Mesodermal cell (in vitro differentiated cells): ENCODE measurements around the gene LACTBL1.

Source experiments
- H3K27ac ChIP-seq: 2 replicates; pipeline ENCODE4 v1.7.0; 2013; ENCODE audit warnings: mild to moderate bottlenecking, low read depth, low read length, moderate library complexity; ENCODE audit not compliant: severe bottlenecking
- H3K36me3 ChIP-seq: 2 replicates; pipeline ENCODE4 v1.7.1; 2013; ENCODE audit warnings: mild to moderate bottlenecking, low read length, moderate library complexity; ENCODE audit not compliant: control insufficient read depth, insufficient read depth
- H3K4me1 ChIP-seq: one replicate; pipeline ENCODE4 v1.7.1; 2013; ENCODE audit warnings: mild to moderate bottlenecking, low read length; ENCODE audit not compliant: insufficient read depth, control insufficient read depth, poor library complexity, severe bottlenecking
- H3K4me3 ChIP-seq: 2 replicates; pipeline ENCODE4 v1.7.0; 2013; ENCODE audit warnings: low read length, control low read depth, mild to moderate bottlenecking; ENCODE audit not compliant: insufficient read depth, poor library complexity, severe bottlenecking; ENCODE audit errors: extremely low read depth
- H3K9me3 ChIP-seq: 2 replicates; pipeline ENCODE4 v1.7.1; 2013; ENCODE audit warnings: mild to moderate bottlenecking, low read length, moderate library complexity; ENCODE audit not compliant: control insufficient read depth
- WGBS, 2 experiments: methylation state at CpG; one replicate each; pipeline ENCODE4 v1.1.5; 2013; ENCODE audit warnings: missing lambda C conversion rate in 2 of 2; ENCODE audit not compliant: insufficient coverage in 2 of 2; 5-methylcytosine and 5-hydroxymethylcytosine counted together

The LACTBL1 gene

GRCh38 chr1:22944346-22945055 lies 28.2 kb downstream of the LACTBL1 start:
- 71 to 87% methylated on average over 1 to 4 of the region's 4 CpGs for WGBS, 2 experiments

DNA sequence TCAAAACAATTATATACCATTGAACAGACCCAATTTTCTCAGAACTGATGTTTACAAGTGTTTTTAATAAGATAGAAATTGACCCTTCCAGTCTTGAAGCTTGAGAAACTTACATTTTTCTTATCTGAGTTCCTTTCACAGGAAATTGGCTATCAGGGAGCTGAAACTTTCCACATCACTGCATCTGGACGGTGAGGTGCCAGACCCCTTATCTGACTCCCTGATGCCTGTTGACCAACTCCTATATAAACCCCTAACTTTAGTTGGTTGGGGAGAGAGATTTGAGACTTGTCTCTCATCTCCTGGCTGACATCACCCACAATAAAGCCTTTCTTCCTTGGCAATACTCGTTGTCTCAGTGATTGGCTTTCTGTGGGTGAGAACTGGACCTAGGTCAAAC lies 31.4 kb downstream of the LACTBL1 start:
- H3K4me1 ChIP-seq: no peaks in the 10 kb centered on the region
- no peak overlapping the region for H3K27ac ChIP-seq
- H3K9me3 ChIP-seq: no peaks in the 10 kb centered on the region
- H3K4me3 ChIP-seq: no peak overlapping the region
- 86% methylated on average over 1 of the region's 2 CpGs; no CpG with 5 or more reads in 1 of the 2 experiments for WGBS, 2 experiments
- no peaks in the 10 kb centered on the region for H3K36me3 ChIP-seq

More at GRCh38 chr1:22944346-22945055, 28.2 kb downstream of the LACTBL1 start:
- H3K4me1 ChIP-seq: no peaks in the 10 kb centered on the region
- no peaks in the 10 kb centered on the region for H3K36me3 ChIP-seq
- no peaks in the 10 kb centered on the region for H3K9me3 ChIP-seq
- H3K27ac ChIP-seq: no peak overlapping the region
- H3K4me3 ChIP-seq: no peak overlapping the region

DNA sequence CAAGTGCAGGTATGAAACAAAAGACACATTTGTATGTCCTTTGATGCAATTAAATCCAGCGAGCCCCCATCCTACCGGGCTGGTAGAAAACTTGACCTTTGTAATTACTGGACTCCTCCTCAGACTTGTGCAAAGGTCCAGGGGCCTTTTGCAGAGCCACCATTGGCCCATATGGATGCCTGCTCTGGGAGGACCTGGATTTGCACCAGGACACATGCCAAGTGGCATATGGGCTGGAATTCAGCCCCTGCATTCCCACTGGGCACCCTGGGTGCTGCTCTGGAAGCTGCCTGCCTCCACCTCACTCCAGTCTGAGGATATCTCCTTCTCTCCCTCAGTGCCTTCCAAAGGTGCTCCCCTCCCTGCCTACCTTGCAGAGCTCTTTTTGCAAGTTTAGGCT lies 36.0 kb downstream of the LACTBL1 start:
- 82% methylated on average over 1 of the region's 2 CpGs; no CpG with 5 or more reads in 1 of the 2 experiments for WGBS, 2 experiments
- no peaks in the 10 kb centered on the region for H3K9me3 ChIP-seq
- H3K4me1 ChIP-seq: no peaks in the 10 kb centered on the region
- no peak overlapping the region for H3K4me3 ChIP-seq
- no peaks in the 10 kb centered on the region for H3K36me3 ChIP-seq
- no peak overlapping the region for H3K27ac ChIP-seq

DNA sequence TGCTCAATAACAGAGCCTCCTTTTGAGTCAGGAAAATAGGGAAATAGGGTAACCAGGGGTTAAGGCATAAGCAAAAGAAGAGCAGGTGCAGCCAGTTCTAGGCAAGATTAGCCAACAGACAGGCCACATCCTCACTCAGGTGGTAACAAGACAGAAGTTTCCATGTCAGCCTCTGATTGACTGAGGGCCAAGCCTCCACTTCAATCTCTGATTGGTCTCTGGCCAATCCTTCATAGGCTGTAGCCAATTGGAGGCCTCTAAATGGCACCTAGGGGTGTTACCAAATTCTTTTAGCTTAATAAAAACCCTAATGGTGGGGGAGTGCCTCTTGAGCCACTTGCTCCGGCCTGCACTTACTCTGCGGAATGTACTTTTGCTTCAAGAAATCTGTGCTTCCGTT lies 37.2 kb downstream of the LACTBL1 start:
- WGBS, 2 experiments: 97 to 100% methylated on average over 3 of the region's 3 CpGs
- no peaks in the 10 kb centered on the region for H3K36me3 ChIP-seq

DNA sequence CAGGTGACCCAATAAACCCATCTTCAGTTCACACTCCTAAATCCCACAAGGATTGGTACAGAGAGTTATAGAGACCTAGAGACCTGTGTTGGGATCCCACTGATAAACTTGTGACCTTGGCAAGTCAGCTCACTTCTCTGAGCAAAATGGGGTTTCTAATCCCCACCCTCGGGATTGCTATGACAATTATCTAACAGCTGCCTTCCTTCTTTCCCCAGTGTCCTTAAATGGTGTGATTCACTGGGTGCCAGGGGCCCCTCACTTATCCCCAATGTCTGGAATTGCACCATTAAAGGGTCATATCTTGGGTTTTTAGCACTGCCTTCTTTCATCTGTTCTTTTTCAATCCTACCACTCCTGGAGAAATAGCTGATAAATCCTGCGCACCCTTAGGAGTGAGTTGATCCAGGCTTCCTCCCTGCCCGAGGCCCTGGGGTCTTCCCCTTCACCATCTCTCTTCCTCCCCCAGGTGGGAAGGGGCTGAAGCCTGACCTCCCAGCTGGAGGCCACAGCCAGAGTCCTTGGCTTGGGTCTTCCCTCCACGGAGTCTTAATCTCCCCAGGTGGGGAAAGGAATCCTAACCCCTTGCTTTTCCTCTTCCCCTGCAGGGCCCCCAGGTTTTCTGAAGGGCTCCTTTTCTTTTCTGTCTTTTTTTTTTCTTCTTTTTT lies 39.7 kb downstream of the LACTBL1 start:
- H3K27ac ChIP-seq: no peak overlapping the region
- H3K36me3 ChIP-seq: no peaks in the 10 kb centered on the region
- H3K4me3 ChIP-seq: no peak overlapping the region
- H3K9me3 ChIP-seq: no peaks in the 10 kb centered on the region
- WGBS, 2 experiments: 73 to 84% methylated on average over 4 of the region's 4 CpGs
- no peaks in the 10 kb centered on the region for H3K4me1 ChIP-seq

More for the DNA sequence above, 37.2 kb downstream of the LACTBL1 start:
- no peak overlapping the region for H3K4me3 ChIP-seq
- H3K9me3 ChIP-seq: no peaks in the 10 kb centered on the region
- H3K27ac ChIP-seq: no peak overlapping the region
- no peaks in the 10 kb centered on the region for H3K4me1 ChIP-seq

DNA sequence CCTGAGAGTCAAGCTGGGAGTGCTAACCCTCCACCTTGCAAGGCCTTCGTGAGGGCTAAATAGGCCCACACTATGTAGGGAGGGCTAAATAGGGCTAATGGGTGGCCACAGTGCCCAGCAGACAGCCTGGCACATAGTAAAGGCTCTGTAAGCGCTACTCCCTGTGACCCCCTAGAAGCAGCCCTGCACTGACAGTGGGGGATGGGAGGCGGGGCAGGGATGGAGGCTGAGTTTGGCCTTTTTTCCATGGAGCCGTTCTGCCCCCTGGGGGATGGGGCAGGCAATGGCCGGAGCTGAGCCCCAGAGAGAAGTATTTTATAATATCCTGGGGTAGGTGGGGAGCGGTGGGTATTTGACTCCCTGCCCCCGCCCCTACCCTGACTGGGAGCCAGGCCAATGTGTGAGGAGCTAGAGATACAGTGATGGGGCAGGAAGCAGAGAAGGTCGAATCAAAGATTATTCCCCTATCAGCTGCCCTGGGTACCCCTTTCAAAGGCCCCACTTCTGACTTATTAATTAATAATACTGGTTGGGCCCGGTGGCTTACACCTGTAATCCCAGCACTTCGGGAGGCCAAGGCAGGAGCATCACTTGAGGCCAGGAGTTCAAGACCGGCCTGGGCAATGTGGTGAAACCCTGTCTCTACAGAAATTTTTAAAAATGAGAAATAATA lies 42.3 kb downstream of the LACTBL1 start:
- Histone ChIP-seq H3K4me1 (no peaks in the 10 kb centered on the region), H3K36me3 (no peaks in the 10 kb centered on the region), H3K9me3 (no peaks in the 10 kb centered on the region), H3K27ac (no peak overlapping the region), H3K4me3 (no peak overlapping the region)
- 41 to 46% methylated on average over 6 to 7 of the region's 11 CpGs for WGBS, 2 experiments

- 94 to 95% methylated on average over 8 of the region's 9 CpGs for WGBS, 2 experiments
- Histone ChIP-seq H3K27ac (no peak overlapping the region), H3K9me3 (peaks cover 6% of the 10 kb centered on the region), H3K36me3 (no peaks in the 10 kb centered on the region), H3K4me1 (peaks cover 6% of the 10 kb centered on the region), H3K4me3 (no peak overlapping the region)
Observed at GRCh38 chr1:22925111-22925510, 47.6 kb downstream of the LACTBL1 start.

- Histone ChIP-seq H3K9me3 (peaks cover 6% of the 10 kb centered on the region), H3K4me1 (peaks cover 7% of the 10 kb centered on the region), H3K27ac (no peak overlapping the region), H3K36me3 (no peaks in the 10 kb centered on the region), H3K4me3 (no peak overlapping the region)
- WGBS, 2 experiments: 88 to 100% methylated on average over 1 of the region's 1 CpG
Observed at GRCh38 chr1:22922640-22923039, 50.0 kb downstream of the LACTBL1 start.

DNA sequence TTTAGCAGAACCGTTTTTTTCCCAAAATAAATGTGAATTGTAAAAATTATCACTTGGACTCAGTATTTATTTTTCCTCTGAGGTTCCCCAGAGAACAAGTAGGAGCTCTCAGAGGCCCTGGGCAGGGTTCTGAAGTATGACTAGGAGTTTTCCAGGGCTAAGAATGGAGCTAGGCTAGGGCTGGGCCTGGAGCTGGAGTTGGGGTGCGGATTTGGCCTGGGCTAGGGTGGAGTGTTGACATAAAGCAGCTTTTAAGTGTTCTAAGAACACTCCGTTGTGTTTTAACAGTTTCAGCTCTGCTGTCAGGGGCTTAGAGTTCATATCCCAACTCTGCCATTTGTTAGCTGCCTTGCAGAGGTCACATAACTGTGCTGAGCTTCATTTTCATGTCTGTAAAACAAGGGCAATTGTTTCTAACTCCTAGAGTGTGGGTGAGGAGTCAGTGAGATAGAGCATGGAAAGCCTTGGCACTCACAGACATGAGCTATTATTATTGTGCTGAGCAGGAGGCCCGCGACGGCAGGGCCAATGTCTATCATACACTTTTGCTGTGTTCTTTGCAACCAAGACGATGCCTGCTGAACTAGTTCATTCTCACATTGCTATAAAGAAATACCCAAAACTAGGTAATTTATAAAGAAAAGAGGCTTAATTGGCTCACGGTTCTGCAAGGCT lies 51.1 kb downstream of the LACTBL1 start:
- WGBS, 2 experiments: 92 to 95% methylated on average over 3 to 7 of the region's 8 CpGs

GRCh38 chr1:22920734-22921451 lies 51.8 kb downstream of the LACTBL1 start:
- 91 to 97% methylated on average over 8 of the region's 8 CpGs for WGBS, 2 experiments

More for the DNA sequence above, 51.1 kb downstream of the LACTBL1 start:
- H3K4me1 ChIP-seq: peaks cover 7% of the 10 kb centered on the region
- H3K4me3 ChIP-seq: no peak overlapping the region
- H3K27ac ChIP-seq: no peak overlapping the region
- peaks cover 6% of the 10 kb centered on the region for H3K9me3 ChIP-seq
- H3K36me3 ChIP-seq: no peaks in the 10 kb centered on the region

More at GRCh38 chr1:22920734-22921451, 51.8 kb downstream of the LACTBL1 start:
- no peak overlapping the region for H3K4me3 ChIP-seq
- no peaks in the 10 kb centered on the region for H3K36me3 ChIP-seq
- H3K9me3 ChIP-seq: peaks cover 6% of the 10 kb centered on the region
- H3K27ac ChIP-seq: no peak overlapping the region
- peaks cover 7% of the 10 kb centered on the region for H3K4me1 ChIP-seq
